GM12878 (cell line): ENCODE measurements around the gene PTPRD. TPM values are rescaled to one million over a fixed set of nuclear protein-coding genes. Genes with fewer than 3 reads are reported as not detected.

ENCODE experiments used
- BCL11A ChIP-seq: IDR thresholded peaks from 2 replicates; pipeline ENCODE4 v1.6.1; 2011; ENCODE audit warnings: low read depth, low read length
- CREB1 ChIP-seq: IDR thresholded peaks from 2 replicates; pipeline ENCODE4 v1.6.1; 2012; ENCODE audit warnings: low read depth, mild to moderate bottlenecking, inconsistent platforms
- CTCF ChIP-seq, 3 experiments: IDR thresholded peaks in 2 of 3; conservative IDR thresholded peaks in 1 of 3; 2 replicates each; pipeline ENCODE4 v1.5.1; 2011; ENCODE audit warnings: low read depth in 3 of 3, low read length in 3 of 3, mild to moderate bottlenecking in 3 of 3, control low read depth in 2 of 3, moderate library complexity in 2 of 3, inconsistent platforms in 1 of 3, mixed read lengths in 1 of 3; ENCODE audit not compliant: control insufficient read depth in 2 of 3, insufficient read depth in 1 of 3; ENCODE audit errors: extremely low read depth in 1 of 3
- E4F1 ChIP-seq: fragments of 450-650 bp; IDR thresholded peaks from 2 replicates; pipeline ENCODE4 v1.6.1; 2018; ENCODE audit warnings: borderline replicate concordance, mild to moderate bottlenecking; ENCODE audit not compliant: partially characterized antibody
- NFYB ChIP-seq: IDR thresholded peaks from 2 replicates; pipeline ENCODE4 v1.6.1; 2011; ENCODE audit warnings: low read depth, mild to moderate bottlenecking, low read length, improper control_type of control experiment, moderate library complexity; ENCODE audit not compliant: insufficient read depth
- ZNF687 ChIP-seq: fragments of 450-650 bp; IDR thresholded peaks from 2 replicates; pipeline ENCODE4 v1.6.1; 2017; ENCODE audit warnings: mild to moderate bottlenecking, moderate library complexity
- ZSCAN29 ChIP-seq: fragments of 450-650 bp; IDR thresholded peaks from 2 replicates; pipeline ENCODE4 v1.6.1; 2017; ENCODE audit warnings: mild to moderate bottlenecking, moderate library complexity
- ZZZ3 ChIP-seq: IDR thresholded peaks from 2 replicates; pipeline ENCODE4 v1.6.1; 2011; ENCODE audit warnings: low read depth; ENCODE audit not compliant: control insufficient read depth, insufficient read length
- polyA plus RNA-seq, 11 experiments: library from polyadenylated mRNA; depleted of rRNA in 4 of 11; unstranded in 6 of 11; stranded (reverse) in 5 of 11; fragments of >200 nt; fragmentation: Nextera tagmentation in 4 of 11; fragmentation: Illumina TruSeq in 1 of 11; extraction: Ambion mirVana in 4 of 11; extraction: Trizol in 1 of 11; gene quantifications; 1 replicate in 1 of 11; 2 replicates in 10 of 11; pipeline versions ENCODE4 v1.2.1 to v1.2.3, GENCODE V29; 2011 to 2016; ENCODE audit warnings: inconsistent platforms in 2 of 11, missing spikeins in 2 of 11, low read depth in 1 of 11
- total RNA-seq, 4 experiments: library from RNA; depleted of rRNA in 3 of 4; stranded (reverse); fragments of >200 nt in 3 of 4; fragmentation: Illumina TruSeq in 1 of 4; extraction: Trizol in 1 of 4; gene quantifications; 2 replicates each; pipeline versions ENCODE4 v1.2.1 to v1.2.3, GENCODE V29; 2013 to 2021

Gene PTPRD
- total and polyA plus RNA-seq, 10 of the 15 experiments (the other 5 are each of a cell fraction or from before 2014, with no cell fraction given) = under 0.01 to 0.05 (median 0.01) TPM; not detected in 7

GRCh38 chr9:10274175-10274574, 338.6 kb downstream of the PTPRD start (continued):
- TF ChIP-seq ZNF687 = no peak
- TF ChIP-seq E4F1 = no peak
- no peak for TF ChIP-seq BCL11A
- TF ChIP-seq ZZZ3 = no peak
- TF ChIP-seq ZSCAN29 = no peak
- no peak for TF ChIP-seq NFYB
- TF ChIP-seq CREB1 = no peak
- TF ChIP-seq CTCF (IDR thresholded peaks at IDR 0.05 in 2 of 3, conservative IDR thresholded peaks at IDR 0.05 in 1 of 3; ENCODE audit: control insufficient read depth in 2 of 3, extremely low read depth in 1 of 3, insufficient read depth in 1 of 3, low read depth in 3 of 3, low read length in 3 of 3) = no peak
